Skin of body (tissue), 2 donors: ENCODE results near the gene PICALM. TPM values are rescaled to one million over a fixed set of nuclear protein-coding genes. Genes with fewer than 3 reads are reported as not detected.

Experiments used
- DNase-seq: peaks from one replicate; lab custom pipeline; 2025; lab: John Stamatoyannopoulos, UW
- total RNA-seq: library from RNA; depleted of rRNA; stranded (reverse); fragments of >200 nt; gene quantifications from one replicate; pipeline ENCODE4 v1.2.3, GENCODE V29; 2014

Gene PICALM
- total RNA-seq, 1 donor from 2014 or later = 362 TPM

GRCh38 chr11:86050196-86050709 lies 18.6 kb downstream of the PICALM start:
- DNase-seq = peak; percentile 52

DNA sequence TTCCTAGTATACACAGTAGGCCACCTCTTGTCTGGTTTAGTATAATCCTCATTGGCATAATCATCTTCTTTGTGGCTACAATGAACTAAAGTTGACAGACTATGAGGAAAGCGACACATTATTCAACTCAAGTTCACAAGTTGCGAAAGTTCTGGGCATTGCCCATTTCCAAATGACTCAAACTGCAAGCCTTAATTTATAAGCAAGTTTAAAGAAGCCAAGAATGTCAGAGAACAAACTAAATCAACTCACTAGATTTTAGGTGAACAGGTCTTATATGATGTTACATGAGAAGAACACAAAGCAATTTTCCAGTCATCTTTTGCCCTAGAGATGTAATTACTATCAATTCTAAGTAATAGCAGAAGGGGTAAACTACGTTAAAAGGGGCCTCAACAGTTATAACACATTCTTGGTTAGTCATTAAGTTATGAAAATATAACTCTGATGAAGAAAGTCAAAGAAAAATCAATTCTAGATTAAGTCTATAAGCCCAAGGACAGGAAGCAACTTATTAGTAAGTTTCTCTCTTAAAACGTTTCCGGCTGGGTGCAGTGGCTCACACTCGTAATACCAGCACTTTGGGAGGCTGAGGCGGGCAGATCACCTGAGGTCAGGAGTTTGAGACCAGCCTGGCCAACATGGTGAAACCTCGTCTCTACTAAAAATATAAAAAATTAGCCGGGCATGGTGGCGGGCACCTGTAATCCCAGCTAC lies 21.5 kb downstream of the PICALM start:
- DNase-seq = no peak

DNA sequence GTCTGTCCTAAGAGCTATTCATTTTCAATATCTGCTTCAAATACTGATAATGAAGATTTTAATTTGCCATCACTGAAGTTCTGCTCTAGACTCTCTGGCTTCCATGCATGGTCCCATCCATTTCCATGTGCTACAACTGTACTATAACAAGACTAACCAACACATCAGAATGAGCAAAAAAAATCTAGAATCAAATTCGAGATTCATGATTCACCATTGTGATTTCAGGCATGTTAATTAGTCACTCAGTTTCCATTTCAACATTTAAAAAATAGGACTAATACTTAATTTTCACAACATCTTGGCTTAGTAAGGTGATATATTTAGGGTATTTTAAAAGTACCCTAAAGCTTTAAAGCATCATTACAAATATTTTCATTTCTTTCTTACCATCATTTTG lies 22.8 kb downstream of the PICALM start:
- no peak for DNase-seq

- peak; percentile 40 for DNase-seq
These were observed 24.9 kb downstream of the PICALM start for GRCh38 chr11:86043765-86044503.

- DNase-seq = peak; percentile 94
These were observed 26.9 kb downstream of the PICALM start for GRCh38 chr11:86041975-86042378.

- peak; percentile 51 for DNase-seq
These were observed 27.7 kb downstream of the PICALM start for GRCh38 chr11:86040919-86041850.

DNA sequence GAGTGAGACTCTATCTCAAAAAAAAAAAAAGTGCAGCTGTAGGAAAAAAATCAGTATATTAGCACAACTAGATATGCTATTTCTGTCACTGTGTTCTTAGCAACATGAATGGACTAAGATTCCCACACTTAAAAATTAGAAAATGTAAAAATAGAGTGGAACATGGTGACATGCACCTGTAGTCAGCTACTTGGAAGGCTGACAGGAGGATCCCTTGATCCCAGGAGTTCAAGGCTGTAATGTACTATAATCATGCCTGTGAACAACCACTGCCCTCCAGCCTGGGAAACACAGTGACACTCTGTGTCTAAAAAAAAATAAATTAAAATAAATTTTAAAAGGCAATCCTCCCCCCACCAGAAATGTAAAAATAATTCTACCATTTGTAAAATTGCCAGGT lies 29.8 kb downstream of the PICALM start:
- DNase-seq = no peak

GRCh38 chr11:86037743-86038142 lies 31.1 kb downstream of the PICALM start:
- no peak for DNase-seq

- no peak for DNase-seq
These were observed 33.0 kb downstream of the PICALM start for GRCh38 chr11:86035920-86036319.

- no peak for DNase-seq
These were observed 33.7 kb downstream of the PICALM start for GRCh38 chr11:86035164-86035563.

DNA sequence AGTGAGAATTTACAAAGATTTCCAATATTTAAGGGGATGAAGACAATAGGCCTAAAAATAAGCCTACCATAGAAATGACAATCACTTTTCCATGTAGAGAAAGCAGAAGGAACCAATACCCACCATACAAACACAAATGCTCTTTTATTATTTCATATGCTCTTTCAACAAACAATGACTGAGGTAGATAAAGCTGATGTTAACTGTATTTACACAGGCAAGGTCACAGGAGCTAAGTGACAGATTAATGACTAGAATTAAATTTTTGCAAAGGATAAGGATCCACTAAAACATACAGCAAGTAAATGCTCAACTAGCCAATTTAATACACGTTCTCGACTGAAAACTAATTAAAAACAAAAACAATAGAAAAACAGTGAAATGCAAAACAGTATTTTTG lies 34.2 kb downstream of the PICALM start:
- no peak for DNase-seq

- DNase-seq = no peak
These were observed 47.5 kb downstream of the PICALM start for GRCh38 chr11:86021377-86021776.

GRCh38 chr11:86018249-86018648 lies 50.6 kb downstream of the PICALM start:
- DNase-seq = no peak

- DNase-seq = no peak
These were observed 52.4 kb downstream of the PICALM start for GRCh38 chr11:86016451-86016850.

- DNase-seq = no peak
These were observed 53.2 kb downstream of the PICALM start for GRCh38 chr11:86015699-86016098.

DNA sequence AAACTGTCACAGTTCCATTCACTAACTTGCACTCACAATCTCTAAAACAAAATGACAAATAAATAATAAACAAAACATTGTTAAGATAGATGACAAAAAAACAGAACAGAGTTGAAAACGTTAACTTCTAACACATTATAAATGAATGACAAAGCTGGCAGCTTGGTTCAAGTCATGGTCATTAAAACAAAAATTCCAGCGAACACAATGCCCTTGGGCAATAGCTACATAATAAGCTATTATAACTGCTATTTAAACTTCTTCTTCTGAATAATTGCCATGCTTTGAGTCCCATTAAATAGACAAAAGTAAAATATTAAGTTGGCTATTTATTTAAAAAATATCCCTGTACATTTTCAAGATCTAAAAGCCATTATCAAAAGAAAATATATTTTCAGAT lies 54.7 kb downstream of the PICALM start:
- peak; percentile 17 for DNase-seq

DNA sequence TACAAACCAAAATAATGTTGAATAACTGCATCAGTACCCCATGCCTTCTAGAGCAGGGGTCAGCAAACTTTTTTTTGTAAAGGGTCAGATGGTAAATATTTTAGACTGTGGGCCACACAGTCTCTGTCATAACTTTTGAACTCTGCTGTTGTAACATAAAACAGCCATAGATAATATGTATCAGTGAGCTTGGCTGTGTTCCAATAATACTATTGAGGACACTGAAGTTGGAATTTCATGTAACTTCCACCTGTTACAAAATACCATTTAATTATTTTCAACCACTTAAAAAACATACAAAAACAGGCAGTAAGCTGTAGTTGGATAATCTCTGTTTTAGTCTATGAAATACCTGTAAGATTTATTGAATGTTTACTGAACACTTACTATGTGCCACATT lies 55.2 kb downstream of the PICALM start:
- DNase-seq = no peak

GRCh38 chr11:86011175-86011574 lies 57.7 kb downstream of the PICALM start:
- no peak for DNase-seq

DNA sequence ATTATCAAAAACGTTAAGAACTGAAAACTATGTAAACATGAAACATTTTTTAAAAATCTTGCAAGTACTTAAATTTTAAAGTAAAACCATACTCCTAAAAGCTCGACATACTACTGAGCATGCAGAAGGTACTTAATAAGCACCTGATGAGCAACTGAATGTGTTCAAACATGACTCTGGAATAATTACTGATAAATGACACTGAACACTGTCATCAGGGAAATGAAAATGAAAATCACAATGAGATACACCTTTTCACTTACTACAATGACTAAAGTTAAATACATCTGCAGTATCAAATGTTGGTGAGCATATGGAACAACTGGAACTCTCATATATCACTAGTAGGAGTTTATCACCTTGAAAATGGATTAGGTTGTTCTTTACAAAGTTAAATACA lies 65.2 kb downstream of the PICALM start:
- no peak for DNase-seq

GRCh38 chr11:86002431-86002830 lies 66.5 kb downstream of the PICALM start:
- no peak for DNase-seq

DNA sequence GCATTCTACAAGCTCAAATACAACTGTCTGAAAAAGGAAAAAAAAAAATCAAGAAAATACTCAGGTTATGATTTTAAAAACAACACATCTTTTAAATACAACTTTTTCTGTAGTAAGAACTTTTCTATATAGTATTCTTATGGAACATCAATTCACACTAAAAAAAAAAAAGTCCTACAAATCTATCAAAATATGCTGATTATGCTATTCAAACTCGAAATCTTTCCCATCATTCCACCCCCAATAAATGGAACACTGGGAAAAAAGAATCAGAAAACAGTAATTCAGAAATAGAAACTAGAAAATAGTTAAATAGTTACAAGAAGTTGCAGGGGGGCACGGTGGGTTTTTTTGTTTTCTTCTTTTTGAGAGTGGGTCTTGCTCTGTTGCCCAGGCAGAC lies 77.4 kb downstream of the PICALM start:
- DNase-seq = no peak

DNA sequence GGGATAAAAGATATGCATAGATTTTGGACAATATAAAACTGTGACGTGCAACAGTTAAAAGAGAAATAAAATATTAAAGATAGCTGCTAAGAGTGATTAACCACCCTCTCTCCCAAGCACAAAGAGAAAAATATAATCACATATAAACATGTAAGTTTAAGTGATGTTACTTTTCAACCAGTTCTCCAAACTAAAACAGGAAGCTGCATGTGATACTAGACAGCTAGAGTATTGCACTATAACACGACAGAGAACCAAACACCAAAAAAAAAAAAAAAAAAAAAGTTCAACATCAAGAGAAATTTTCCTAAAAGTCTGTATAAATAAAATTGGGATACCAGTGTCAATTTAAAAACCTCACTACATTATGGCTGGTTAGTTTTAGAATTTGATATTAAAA lies 79.1 kb downstream of the PICALM start:
- DNase-seq = no peak
